Effector memory CD4-positive, alpha-beta T cell (primary cell): ENCODE data around the gene STRADA.

Source experiments
- DNase-seq, 3 donors: peaks; one replicate each; pipeline ENCODE4 v3.0.0-alpha.2; 2020
- H3K27ac ChIP-seq: 2 replicates; pipeline ENCODE4 v1.7.0; 2013; ENCODE audit warnings: mild to moderate bottlenecking, low read length, moderate library complexity; ENCODE audit not compliant: insufficient read depth, poor library complexity, severe bottlenecking
- H3K27me3 ChIP-seq: replicated peaks from 2 replicates; pipeline ENCODE4 v1.7.0; 2013; ENCODE audit warnings: mild to moderate bottlenecking, low read length; ENCODE audit not compliant: insufficient read depth, control insufficient read depth, poor library complexity, severe bottlenecking
- H3K36me3 ChIP-seq: 2 replicates; pipeline ENCODE4 v1.7.0; 2013; ENCODE audit warnings: mild to moderate bottlenecking, low read length, moderate library complexity; ENCODE audit not compliant: control insufficient read depth, insufficient read depth
- H3K4me1 ChIP-seq: 2 replicates; pipeline ENCODE4 v1.7.0; 2013; ENCODE audit warnings: low read length, mild to moderate bottlenecking; ENCODE audit not compliant: control insufficient read depth, insufficient read depth, poor library complexity, severe bottlenecking
- H3K4me3 ChIP-seq: 2 replicates; pipeline ENCODE4 v1.7.0; 2013; ENCODE audit warnings: low read length, low read depth, mild to moderate bottlenecking; ENCODE audit not compliant: insufficient read depth, poor library complexity, severe bottlenecking
- H3K9me3 ChIP-seq: 2 replicates; pipeline ENCODE4 v1.7.0; 2013; ENCODE audit warnings: mild to moderate bottlenecking, low read length, moderate library complexity; ENCODE audit not compliant: control insufficient read depth

Gene STRADA

DNA sequence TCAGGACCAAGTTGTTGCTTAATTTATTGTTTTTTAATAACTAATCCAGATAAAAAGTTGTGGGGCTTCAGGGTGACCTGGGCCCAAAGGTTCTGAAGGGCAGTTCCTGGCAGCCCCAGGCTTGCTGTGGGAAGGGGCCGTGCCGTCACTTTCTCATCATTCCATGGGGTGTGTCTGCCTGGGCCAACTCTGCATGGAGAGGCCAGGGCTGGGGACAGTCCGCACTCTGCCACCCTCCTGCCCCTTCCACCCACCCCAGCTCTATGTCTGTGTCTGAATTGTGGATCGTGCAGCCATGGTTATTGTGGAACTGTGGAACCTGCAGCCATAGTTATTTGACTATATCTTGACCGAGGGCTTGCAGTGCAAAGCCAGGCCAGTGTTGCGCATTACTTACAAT lies 45.7 kb downstream of the STRADA start:
- DNase-seq: no peak
- Histone ChIP-seq H3K36me3 (peaks cover 48% of the 10 kb centered on the region), H3K27me3 (no peaks in the 10 kb centered on the region), H3K27ac (peak overlapping the region; percentile 86), H3K9me3 (no peaks in the 10 kb centered on the region), H3K4me1 (peaks cover 47% of the 10 kb centered on the region), H3K4me3 (peak overlapping the region; percentile 80)

DNA sequence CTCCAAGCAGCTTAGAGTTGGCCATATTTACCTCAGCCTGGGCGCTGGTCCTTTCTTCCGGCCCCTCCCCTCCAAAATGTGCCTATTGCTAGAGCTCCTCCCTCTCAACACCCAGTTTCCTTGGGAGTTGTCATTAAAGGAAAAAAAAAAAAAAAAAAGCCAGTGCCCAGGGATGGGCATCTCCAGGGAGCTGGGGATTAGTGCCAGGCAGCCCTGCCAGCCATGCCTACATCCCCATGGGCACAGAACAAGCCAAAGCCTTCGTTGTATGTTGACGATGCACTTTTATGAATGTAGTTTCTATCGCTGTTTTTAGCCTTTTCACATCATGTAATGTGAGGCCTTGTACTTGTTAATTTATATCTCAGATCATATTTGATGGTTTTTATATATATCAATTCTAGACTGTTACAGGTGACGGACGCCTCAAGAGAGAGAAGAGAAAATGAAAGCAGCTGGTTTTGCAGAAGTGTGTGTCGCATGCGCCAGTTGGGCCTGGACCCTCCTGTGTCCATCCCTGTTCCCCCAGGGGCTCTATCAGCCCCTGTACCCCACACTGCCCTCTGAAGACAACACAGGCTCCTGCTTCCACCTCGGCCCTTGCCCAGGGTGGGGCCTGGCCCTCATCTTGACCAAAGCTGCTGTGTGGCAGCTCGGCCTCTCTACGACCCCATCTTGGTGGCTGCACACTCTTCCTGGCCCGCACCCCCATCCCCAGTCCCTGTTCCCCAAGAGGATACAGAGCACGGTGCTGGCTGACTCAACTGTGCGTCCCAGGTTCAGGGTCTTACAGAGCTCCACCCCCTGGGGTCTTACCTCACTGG lies 46.4 kb downstream of the STRADA start:
- no peaks in the 10 kb centered on the region for H3K9me3 ChIP-seq
- peaks cover 44% of the 10 kb centered on the region for H3K4me1 ChIP-seq
- no peak overlapping the region for H3K4me3 ChIP-seq
- no peak for DNase-seq
- no peaks in the 10 kb centered on the region for H3K27me3 ChIP-seq
- peaks cover 55% of the 10 kb centered on the region for H3K36me3 ChIP-seq
- H3K27ac ChIP-seq: peak overlapping the region; percentile 46

DNA sequence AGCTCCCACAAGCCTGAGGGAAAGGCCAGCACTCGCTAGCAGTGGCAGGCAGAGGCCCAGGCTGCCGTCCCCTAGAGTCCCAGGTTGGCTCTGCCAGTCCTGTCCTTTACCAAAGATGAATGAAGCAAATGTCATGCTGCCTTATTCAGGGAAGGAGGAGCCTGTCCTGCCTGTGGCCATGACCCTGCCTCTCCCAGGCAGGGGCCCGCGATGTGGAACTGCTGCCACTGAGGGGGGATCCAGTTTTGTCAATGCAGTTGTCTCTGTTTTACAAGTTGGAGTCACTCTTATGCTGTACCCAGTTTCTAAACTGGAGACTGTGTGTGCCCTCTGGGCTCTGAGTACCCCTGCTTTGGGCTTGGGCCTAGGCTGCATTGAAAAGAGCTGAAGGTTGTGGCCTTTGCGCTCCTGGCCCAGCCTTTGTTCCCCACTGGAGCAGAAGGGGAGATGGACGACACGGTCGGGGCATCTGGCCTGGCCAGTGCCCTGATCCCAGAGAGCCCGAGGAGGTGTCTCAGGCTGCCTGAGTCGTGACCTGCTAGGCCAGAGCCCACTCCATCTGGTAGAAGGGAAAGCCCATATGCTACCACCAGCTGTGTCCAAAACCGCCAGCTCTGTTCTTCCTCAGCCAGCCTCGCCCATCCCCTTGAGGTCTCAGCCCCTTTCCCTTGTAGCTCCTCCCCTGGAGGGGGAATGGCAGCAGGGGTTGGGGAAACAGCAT lies 47.2 kb downstream of the STRADA start:
- DNase-seq: peak in 1 of 3 donors; percentile 12
- peaks cover 63% of the 10 kb centered on the region for H3K36me3 ChIP-seq
- no peaks in the 10 kb centered on the region for H3K27me3 ChIP-seq
- no peaks in the 10 kb centered on the region for H3K9me3 ChIP-seq
- peaks cover 44% of the 10 kb centered on the region for H3K4me1 ChIP-seq
- H3K27ac ChIP-seq: peak overlapping the region; percentile 46
- H3K4me3 ChIP-seq: no peak overlapping the region

DNA sequence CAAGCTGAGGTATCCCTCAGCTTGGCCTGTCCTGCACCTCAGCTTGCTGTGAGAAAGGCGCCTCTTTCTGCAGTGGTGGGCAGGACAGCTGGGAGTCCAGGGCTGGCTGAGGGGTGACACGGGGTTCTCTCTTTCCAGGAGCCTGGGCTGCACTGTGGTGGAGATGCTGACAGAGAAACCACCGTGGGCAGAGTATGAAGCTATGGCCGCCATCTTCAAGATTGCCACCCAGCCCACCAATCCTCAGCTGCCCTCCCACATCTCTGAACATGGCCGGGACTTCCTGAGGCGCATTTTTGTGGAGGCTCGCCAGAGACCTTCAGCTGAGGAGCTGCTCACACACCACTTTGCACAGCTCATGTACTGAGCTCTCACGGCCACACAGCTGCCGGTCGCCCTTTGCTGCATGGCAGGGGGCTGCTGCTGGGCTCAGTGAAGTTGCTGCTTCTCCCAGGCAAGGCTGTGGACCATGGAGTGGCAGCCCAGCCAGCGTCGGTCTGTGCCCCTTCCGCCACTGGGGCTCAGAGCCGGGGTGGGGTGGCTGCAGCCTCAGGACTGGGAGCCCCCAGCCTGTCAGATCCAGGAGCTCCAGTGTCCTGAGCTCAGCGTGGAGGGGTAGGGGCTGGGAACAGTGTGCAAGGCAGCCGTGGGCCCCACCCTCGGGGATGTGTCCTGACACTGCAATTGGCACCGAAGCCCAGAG lies 48.0 kb downstream of the STRADA start:
- no peak overlapping the region for H3K27ac ChIP-seq
- peaks cover 65% of the 10 kb centered on the region for H3K36me3 ChIP-seq
- no peak for DNase-seq
- H3K9me3 ChIP-seq: no peaks in the 10 kb centered on the region
- no peak overlapping the region for H3K4me3 ChIP-seq
- H3K27me3 ChIP-seq: no peaks in the 10 kb centered on the region
- peaks cover 44% of the 10 kb centered on the region for H3K4me1 ChIP-seq

DNA sequence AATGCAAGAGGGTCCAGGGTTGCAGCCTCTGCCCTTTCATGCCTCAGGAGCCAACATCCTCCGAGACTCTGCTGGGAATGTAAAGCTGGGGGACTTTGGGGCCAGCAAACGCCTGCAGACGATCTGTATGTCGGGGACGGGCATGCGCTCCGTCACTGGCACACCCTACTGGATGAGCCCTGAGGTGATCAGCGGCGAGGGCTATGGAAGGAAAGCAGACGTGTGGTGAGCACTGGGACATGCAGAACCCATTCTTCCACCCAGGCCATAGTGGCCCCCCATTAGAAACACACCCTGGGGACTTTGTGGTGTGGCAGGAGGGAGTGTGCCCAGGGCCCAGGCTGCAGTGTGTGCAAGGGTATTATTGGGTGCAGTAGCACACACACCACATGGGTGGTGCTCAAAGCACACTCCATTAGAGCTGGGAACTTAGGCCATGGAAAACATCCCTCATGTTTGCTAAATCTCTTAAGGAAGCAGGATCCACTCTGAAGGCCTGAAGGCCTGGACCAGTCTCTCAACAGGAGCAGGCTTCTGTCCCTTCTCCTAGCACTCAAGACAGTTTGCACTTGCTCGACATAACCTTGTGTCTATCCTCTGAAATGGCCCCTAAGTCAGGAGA lies 49.3 kb downstream of the STRADA start:
- H3K9me3 ChIP-seq: no peaks in the 10 kb centered on the region
- H3K36me3 ChIP-seq: peaks cover 66% of the 10 kb centered on the region
- DNase-seq: no peak
- H3K4me1 ChIP-seq: peaks cover 33% of the 10 kb centered on the region
- H3K4me3 ChIP-seq: no peak overlapping the region
- peak overlapping the region; percentile 5 for H3K27ac ChIP-seq
- no peaks in the 10 kb centered on the region for H3K27me3 ChIP-seq

DNA sequence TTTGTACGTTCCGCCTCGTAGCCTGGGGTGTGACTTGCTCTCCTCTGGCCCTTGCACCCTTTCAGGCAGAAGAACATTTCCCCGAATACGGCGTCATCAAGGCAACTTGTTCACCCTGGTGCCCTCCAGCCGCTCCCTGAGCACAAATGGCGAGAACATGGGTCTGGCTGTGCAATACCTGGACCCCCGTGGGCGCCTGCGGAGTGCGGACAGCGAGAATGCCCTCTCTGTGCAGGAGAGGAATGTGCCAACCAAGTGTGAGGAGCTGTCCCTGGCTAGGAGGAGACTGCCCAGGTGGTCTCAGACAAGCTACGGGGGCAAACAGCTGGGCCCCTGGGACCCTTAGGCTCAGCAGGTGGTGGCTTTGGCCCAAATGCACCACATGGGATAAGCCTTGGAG lies 52.1 kb downstream of the STRADA start:
- Histone ChIP-seq H3K9me3 (no peaks in the 10 kb centered on the region), H3K4me3 (no peak overlapping the region), H3K36me3 (peaks cover 65% of the 10 kb centered on the region), H3K27me3 (no peaks in the 10 kb centered on the region), H3K4me1 (peaks cover 6% of the 10 kb centered on the region), H3K27ac (no peak overlapping the region)
- no peak for DNase-seq

DNA sequence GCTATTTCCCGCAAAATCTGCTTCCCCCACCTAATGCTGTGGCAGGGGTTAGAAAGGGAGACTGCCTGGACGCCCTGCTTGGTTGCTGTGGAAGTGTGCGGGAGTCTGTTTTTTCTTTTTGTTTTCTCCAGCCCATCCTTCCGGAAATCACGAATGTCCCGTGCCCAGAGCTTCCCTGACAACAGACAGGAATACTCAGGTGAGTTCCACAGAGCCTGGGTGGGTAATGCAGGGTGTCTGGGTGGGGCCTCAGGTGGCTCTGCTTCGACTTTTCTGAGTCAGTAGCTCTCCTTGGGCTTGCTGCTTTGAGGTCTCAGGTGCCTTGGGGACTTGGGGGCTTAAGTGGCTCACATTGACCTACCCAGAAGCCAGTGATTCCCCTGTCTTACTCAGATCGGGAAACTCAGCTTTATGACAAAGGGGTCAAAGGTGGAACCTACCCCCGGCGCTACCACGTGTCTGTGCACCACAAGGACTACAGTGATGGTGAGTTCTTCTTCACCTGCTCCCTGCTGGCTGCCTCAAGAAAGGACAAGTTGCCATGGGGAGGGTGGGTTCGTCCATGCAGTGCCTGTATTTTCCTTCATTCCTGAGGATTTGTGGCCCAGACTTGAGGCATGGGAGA lies 53.1 kb downstream of the STRADA start:
- Histone ChIP-seq H3K4me1 (no peaks in the 10 kb centered on the region), H3K9me3 (no peaks in the 10 kb centered on the region), H3K27ac (no peak overlapping the region), H3K27me3 (no peaks in the 10 kb centered on the region), H3K36me3 (peaks cover 66% of the 10 kb centered on the region), H3K4me3 (no peak overlapping the region)
- no peak for DNase-seq

DNA sequence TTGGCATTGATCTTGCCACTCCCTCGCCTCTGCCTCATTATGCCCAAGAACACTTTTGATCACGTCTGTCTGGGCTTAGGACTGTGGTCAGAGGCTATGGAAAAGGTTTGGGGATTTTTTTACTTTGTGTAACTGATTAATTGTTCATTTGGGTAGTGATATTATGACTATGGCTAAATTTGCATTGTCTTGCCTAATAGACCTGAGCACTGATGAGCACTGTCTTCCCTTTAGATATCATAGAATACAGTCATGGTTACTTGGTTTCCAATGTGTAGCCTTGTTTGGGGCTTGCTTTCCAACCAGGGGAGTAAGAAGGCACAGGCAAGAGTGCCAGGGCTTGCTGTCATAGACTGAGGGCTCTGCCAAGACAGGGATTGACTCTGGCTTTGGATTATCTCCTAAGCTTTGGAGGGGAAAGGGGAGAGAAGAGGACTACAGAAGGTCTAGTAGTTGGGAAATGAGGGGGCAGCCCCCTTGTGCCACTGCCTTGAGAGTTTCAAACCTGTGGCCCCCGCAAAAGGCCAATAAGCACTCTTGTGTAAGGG lies 55.4 kb downstream of the STRADA start:
- Histone ChIP-seq H3K27me3 (no peaks in the 10 kb centered on the region), H3K36me3 (peaks cover 70% of the 10 kb centered on the region), H3K4me3 (no peak overlapping the region), H3K4me1 (no peaks in the 10 kb centered on the region), H3K9me3 (no peaks in the 10 kb centered on the region), H3K27ac (no peak overlapping the region)
- no peak for DNase-seq

DNA sequence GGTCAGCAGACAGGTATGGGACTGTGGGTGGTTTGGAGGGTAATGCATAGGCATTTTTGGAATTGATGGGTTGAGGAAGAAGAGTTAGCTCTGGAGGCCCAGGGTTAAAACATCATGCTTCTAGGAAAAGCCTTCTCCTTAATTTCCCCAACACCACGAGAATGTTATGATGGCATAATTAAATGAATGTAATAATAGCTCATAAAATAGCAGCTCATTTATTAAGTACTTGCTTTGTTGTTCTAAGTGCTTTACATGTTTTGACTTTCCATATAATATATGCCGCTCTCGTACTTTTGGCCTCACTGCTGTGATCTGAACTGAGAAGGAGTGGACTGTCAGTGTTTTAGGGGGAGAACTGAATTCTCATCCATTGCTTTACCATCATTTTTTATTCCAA lies 56.0 kb downstream of the STRADA start:
- peaks cover 67% of the 10 kb centered on the region for H3K36me3 ChIP-seq
- no peak overlapping the region for H3K4me3 ChIP-seq
- no peak for DNase-seq
- no peaks in the 10 kb centered on the region for H3K4me1 ChIP-seq
- no peaks in the 10 kb centered on the region for H3K9me3 ChIP-seq
- no peak overlapping the region for H3K27ac ChIP-seq
- H3K27me3 ChIP-seq: no peaks in the 10 kb centered on the region
